ENCODE results near the gene SALL4.

DNA sequence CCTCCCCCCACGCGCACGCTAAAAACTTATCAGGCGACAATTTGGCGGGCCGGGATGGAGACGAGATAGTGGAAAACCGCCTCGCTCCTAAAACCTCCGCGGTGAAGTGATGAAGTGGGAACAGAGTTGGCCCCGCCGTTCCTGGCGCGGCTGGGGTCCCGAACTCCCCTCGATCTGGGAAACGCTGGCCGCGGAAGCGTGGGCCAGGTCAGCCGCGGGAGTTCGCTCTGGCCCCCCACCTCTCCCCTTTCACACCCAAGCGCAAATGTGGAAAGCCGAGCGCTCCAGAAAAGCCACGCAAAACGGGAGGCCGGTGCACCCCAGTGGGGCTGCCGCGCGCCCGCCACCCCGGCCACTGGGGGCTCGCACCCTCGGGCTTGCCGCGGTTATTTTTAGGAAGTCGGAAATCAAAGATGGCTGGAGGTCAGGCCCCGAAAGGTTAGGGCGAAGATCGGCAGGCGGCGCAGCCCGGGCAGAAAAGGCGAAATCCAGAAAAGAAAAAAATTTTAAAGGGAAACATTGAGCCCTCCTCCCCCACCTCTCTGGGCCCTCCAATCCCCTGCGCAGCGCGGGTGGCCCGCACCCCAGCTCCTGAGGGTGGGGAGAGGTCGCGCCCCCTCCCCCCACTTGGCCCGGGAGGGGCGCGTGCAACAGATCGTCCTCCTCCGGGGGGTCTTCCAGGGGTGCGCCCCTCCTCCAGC, 1.0 kb downstream of the SALL4 start:
- TF ChIP-seq ZNF274 (IDR thresholded peaks at IDR 0.05; ENCODE audit: low read depth, low read length) (no peak), YY1 (IDR thresholded peaks at IDR 0.05; ENCODE audit: insufficient read depth, insufficient read length) (peak; percentile 46), SUZ12 (IDR thresholded peaks at IDR 0.05; ENCODE audit: extremely low read depth, insufficient read depth, insufficient read length) (no peak)

Data from NT2/D1 (cell line).